Measurements from ENCODE around the gene INF2.

Gene INF2

DNA sequence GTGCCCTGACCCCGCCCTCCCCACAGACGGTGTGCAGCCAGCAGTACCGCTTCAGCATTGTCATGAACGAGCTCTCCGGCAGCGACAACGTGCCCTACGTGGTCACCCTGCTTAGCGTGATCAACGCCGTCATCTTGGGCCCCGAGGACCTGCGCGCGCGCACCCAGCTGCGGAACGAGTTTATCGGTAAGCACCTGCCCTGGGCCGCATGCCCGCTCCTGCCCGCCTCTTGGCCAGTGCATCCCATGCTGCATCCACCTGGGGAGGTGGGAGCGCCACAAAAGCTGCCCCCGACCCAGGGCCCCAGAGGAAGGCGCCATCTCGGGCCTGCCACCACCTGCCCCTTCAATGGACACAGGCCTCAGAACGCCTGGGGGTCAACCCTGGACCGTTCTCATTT is 13.9 kb downstream of the INF2 start:
- DNase-seq (ENCODE audit: low read depth): no peak

DNA sequence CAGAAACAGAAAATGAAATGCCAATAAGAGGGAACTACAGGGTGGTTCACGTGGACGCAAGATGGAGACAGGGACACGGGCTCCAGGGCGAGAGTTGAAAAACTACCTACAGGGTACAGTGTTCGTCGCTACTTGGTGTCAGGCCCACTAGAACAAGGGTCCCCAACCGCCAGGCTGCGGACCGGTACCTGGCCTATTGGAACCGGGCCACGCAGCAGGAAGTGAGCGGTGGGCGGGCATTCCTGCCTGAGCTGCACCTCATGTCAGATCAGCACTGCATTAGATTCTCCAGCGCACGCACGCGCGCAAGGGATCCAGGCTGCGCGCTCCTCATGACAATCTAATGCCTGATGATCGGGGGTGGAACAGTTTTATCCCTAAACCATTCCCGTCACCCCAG is 14.8 kb downstream of the INF2 start:
- DNase-seq (ENCODE audit: low read depth): no peak

DNA sequence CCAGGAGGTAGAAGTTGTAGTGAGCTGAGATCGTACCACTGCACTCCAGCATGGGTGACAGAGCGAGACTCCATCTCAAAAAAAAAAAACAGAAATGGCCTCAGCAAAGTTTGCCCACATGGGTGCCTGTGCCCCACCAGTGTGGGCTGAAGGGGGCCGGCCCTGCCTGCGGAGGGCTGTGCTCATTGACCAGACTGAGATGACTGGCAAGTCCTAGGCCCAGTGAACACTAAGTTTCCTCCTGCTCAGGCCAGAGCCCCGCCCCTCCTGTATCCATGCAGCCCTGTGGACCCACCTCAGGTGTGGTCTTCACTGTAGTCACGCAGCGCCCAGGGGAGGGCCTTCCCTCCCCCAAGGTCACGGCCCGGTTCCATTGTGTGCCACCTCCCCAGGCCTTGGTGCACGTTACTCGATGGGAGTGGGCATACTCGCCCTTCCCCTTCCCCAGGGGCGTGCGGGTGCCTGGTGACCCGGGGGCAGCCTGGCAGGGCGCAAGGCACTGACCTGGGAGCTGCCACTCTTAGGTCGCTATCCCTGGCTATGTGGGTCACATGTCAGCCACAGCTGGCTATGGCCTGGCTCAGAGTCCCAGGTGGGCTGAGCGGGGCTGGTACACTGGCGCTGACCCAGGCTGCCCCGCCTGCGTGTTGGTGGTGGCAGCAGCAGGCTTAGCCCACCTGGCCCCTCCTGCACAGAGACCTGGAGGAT is 16.1 kb downstream of the INF2 start:
- no peak for DNase-seq (ENCODE audit: low read depth)

DNA sequence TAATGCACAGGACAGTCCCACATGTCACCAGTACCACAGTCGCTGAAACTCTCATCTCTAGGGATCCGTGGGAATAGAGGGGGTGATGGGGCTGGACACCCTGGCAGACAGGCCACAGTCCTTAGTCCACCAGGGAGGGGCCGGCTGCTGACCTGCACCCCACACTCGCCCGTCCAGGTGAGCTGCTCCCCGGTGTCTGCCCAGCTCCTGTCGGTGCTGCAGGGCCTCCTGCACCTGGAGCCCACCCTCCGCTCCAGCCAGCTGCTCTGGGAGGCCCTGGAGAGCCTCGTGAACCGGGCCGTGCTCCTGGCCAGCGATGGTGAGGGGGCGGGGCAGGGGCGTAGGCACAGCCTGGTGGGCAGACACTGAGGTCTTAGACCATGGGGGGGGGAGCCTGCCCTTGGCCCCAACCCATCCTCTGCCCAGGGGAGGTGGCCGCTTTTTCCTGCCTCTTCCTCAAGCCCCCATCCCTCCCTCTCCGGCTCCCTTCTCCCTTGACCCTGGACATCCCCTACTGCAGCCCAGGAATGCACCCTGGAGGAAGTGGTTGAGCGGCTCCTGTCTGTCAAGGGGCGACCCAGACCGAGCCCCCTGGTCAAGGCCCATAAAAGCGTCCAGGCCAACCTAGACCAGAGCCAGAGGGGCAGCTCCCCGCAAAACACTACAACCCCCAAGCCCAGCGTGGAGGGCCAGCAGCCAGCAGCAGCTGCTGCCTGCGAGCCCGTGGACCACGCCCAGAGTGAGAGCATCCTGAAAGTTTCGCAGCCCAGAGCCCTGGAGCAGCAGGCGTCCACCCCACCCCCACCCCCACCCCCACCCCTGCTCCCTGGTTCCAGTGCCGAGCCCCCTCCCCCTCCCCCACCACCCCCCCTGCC is 17.6 kb downstream of the INF2 start:
- no peak for DNase-seq (ENCODE audit: low read depth)

DNA sequence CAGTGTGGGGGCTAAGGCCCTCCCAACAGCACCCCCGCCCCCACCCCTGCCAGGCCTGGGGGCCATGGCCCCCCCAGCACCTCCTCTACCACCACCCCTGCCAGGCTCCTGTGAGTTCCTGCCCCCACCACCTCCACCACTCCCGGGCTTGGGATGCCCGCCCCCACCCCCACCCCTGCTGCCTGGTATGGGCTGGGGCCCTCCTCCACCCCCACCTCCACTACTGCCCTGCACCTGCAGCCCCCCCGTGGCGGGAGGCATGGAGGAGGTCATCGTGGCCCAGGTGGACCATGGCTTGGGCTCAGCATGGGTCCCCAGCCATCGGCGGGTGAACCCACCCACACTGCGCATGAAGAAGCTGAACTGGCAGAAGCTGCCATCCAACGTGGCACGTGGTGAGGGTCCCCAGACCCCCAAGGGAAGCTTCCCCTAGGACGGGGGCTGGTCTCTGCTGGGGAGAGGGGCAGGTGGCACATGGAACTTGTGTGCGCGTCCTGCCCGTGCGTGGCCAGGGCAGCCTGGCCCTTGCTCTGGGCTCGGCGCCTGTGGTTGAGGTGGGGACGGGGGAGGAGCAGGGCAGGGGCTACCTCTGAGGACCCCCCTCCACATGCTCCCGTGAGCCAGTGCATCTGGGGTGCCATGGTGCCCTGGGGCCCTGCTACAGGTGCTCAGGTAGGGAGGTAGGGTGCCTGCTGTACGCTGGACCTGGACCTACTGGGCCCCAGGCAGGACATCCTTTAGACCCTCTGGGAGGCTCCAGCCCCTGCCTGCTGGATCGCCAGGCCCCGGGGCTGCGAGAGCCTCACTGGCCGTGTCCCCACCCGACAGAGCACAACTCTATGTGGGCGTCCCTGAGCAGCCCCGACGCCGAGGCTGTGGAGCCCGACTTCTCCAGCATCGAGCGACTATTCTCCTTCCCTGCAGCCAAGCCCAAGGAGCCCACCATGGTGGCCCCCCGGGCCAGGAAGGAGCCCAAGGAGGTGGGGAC is 18.5 kb downstream of the INF2 start:
- no peak for DNase-seq (ENCODE audit: low read depth)

DNA sequence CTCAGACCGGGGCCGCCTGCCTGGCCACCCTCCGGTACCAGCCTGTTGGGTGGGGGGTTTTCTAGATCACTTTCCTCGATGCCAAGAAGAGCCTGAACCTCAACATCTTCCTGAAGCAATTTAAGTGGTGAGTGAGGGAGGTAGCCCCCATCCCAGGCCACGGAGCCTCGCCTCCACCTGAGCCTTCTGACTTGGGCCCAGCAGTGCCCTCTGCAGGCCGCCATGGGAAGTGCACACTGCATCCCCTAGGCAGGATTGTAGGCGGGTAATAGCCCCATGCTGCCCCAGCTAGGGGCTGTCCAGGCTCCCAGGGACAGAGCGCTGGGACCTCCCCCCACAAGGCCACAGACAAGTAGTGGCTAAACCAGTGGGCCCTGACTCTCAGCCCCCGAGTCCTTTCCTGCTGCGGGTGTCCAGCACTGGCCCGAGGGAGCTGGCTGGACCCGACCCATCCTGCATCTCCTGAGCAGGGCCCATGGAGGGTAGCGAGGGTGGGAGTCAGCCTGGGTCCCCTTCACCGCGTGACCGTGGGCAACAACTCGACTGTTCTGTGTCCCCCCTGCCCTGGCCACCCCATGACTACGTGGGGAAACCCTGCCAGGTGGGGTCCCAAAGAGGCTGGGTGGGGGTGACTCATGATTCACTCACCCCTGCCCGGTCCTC is 19.3 kb downstream of the INF2 start:
- no peak for DNase-seq (ENCODE audit: low read depth)

DNA sequence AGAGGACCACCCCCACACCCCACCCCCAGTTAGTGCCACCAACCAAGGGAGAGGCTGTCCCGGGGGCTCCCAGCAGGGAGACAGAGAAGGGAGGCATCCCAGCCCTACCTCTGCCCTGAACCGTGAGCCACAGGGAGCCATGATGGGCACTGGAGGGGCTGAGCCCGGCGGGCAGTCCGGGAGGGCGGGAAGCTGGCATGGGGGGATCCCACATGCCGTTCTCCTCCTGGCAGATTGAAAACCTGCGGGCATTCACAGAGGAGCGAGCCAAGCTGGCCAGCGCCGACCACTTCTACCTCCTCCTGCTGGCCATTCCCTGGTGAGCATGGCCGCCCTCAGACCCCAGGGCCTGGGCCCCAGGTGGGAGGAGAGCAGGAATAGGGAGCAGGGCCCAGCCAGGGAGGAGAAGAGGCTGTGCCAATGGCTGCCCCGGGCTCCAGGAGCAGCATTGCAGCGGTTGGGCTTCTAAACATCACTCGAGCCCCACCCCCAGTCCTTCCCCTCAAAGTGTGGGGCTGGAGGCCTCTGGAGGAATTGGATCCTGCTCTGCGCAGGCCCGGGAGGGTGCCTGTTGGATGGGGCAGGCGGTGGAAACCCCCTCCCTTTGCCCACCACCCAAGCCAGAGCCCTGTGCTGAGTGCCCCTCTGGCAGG is 20.1 kb downstream of the INF2 start:
- no peak for DNase-seq (ENCODE audit: low read depth)

DNA sequence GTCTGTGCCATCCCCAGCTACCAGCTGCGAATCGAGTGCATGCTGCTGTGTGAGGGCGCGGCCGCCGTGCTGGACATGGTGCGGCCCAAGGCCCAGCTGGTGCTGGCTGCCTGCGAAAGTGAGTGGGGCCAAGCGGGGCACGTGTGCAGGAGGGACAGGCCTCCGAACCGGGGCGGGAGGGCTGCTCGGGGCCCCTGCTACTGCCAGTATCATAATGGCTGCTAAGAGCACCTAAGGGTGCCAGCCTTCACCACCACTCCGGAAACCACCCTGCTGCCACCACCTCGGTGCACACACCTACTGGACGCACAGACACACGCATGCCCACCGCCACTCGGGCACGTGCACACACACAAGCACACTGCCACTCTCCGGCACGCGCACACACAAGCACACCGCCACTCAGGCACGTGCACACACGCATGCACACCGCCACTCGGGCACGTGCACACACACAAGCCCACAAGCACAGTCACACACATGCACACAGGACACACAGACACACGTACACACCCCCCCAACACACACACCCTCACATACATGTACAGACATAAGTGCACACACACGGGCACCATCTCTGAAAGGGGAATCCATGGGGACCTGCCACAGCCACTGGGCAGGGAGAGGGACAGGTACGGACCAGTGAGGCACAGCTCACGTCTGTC is 20.8 kb downstream of the INF2 start:
- DNase-seq (ENCODE audit: low read depth): no peak

DNA sequence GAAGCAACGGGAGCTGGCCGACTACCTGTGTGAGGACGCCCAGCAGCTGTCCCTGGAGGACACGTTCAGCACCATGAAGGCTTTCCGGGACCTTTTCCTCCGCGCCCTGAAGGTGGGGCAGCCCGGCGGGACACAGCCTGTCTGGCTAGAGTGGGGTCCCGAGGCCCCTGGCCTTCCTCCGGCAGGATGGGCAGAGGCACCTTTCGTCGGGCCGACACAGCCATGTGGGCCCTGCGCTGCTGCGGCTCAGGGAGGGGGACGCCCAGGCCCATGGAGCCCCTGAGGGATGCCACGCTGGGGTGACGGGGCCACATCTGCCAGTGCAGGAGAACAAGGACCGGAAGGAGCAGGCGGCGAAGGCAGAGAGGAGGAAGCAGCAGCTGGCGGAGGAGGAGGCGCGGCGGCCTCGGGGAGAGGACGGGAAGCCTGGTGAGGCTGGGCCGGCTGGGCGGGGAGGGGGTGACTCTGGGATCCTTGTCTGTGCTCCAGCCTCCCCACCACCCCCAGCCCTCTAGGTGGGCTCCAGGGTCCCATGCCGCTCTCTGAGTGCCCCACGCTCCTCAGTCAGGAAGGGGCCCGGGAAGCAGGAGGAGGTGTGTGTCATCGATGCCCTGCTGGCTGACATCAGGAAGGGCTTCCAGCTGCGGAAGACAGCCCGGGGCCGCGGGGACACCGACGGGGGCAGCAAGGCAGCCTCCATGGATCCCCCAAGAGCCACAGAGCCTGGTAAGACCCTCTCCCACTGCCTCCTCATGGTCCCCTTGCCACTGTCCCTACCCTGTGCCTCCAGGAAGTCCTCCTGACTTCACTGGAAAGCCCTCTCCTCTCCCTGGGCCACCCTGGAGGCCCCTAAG is 23.7 kb downstream of the INF2 start:
- no peak for DNase-seq (ENCODE audit: low read depth)

DNA sequence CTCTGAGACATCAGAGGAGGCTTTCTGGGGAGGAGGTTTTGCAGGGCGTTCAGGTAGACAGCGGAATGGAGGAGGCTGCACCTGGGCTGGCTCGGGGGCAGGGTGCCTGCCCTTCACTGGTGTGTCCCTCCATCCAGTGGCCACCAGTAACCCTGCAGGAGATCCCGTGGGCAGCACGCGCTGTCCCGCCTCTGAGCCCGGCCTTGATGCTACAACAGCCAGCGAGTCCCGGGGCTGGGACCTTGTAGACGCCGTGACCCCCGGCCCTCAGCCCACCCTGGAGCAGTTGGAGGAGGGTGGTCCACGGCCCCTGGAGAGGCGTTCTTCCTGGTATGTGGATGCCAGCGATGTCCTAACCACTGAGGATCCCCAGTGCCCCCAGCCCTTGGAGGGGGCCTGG is 24.6 kb downstream of the INF2 start:
- no peak for DNase-seq (ENCODE audit: low read depth)

DNA sequence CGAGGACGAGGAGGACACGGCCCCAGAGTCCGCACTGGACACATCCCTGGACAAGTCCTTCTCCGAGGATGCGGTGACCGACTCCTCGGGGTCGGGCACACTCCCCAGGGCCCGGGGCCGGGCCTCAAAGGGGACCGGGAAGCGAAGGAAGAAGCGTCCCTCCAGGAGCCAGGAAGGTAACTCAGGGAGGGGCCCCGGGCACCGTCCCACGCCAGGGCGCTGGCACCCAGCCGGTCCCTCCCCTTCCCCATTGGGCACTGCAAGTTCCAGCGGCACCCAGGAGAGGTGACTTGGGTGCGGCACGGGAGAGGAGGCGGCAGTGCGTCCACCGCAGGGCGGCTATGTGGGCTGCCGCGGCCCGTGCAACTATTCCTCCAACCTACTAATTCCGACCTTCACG is 25.3 kb downstream of the INF2 start:
- DNase-seq (ENCODE audit: low read depth): no peak

DNA sequence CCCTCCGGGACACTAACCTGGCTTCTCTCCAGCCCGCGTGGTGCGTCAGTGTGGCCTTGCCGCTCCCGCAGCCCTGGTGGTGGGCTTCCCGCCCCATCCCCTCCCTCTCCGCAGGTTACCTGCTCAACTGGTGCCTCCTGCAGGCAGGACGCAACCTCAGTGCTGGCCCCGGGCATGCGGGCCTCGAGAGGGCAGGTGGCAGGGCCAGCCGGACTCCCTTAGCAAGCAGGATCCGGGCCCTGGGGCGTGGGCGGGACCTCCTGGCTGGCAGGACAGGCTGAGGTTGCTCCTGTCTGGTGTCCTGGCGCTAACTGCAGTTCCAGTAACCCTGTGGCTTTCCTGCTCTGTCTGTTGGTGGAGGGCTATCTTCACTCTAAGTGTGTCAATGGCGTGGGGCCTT is 26.0 kb downstream of the INF2 start:
- no peak for DNase-seq (ENCODE audit: low read depth)

DNA sequence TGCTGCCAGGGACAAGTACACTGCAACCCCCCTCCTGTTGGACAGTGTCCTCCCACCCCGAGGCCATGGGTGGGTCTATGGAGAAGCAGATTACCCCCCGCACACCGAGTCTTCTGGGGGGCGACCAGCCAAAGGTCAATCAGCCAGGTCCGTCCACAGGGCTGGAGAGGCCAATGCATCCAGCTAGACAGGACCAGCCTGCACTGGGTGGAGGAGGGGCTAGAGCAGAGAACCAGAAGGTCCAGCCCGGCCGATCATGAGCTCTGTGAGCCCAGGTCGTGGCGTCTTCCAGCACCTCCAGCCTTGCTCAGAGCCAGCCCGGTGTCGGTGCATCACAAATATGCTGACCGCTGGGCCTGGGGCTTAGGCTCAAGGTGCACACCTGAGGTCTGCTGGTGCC is 26.5 kb downstream of the INF2 start:
- DNase-seq (ENCODE audit: low read depth): no peak

DNA sequence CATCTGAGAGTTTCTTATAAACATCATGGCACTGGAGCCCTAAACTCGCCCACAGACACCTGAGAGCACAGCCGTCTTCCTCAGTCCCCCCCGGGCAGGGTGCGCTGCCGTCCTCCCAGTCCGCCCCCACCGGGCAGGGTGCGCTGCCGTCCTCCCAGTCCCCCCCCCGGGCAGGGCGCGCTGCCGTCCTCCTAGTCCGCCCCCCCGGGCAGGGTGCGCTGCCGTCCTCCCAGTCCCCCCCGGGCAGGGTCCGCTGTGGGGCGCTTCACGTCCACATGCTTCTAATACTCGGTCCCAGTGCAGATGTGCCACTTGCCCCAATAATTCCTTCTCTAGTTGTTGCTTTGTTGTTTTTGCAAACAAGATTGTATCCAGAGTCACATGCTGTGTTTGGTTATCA is 27.7 kb downstream of the INF2 start:
- DNase-seq (ENCODE audit: low read depth): no peak

DNA sequence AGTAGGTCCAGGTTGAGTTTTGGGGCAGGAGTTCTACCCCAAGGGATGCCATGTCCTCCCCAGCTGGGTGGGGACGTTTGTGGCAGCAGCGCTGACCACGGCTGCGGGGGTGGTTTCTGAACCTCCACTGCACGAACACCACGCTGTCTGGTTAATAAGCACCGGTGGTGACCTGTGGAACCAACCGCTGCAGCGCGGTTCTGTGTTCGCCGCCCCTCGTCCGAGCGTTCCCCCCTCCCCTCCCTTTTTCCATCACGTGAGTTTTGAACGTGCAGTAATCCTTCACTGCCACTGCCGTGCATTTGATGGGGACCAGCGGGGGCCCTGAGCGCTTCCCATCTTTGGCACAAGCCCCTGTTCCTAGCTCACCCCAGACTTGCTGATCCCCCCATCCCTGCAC is 28.2 kb downstream of the INF2 start:
- no peak for DNase-seq (ENCODE audit: low read depth)

DNA sequence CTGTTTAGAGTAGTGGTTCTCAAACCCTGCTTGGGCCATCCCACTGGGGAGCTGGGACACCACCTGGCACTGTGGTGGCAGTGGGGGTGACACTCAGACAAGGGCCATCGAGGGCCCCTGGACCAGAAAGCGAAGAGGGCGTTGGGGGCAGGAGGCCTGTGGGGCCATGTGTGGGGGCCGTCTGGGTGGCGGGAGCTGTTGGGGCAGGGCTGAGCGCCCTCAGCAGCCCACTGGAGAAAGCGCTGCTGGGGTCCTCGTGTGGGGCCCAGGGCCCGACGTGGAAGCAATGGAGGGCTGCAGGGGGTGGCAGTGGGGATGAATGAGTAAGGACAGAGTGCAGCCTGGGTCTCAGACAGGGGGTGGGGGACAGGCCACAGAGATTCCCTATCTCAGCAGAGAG is 28.7 kb downstream of the INF2 start:
- no peak for DNase-seq (ENCODE audit: low read depth)

DNA sequence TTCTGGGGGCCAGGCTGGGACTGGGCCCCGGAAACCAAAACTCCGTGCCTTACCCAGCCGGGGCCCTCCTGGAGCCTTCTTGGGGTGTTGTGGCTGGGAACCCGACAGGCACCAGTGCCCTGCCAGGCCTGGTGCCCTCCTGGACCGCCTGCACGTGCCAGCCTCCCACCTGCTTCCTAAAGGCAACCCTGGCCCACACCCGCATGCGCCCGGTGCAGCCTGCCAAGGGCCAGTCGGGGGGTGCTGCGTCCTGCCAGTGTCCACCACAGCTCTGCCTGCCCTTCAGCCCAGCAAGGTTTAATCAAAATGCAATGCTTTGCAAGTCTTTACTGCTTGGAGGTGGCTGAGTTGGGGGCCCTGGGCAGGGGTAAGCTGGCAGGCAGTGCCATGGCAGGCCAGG is 29.5 kb downstream of the INF2 start:
- no peak for DNase-seq (ENCODE audit: low read depth)

DNA sequence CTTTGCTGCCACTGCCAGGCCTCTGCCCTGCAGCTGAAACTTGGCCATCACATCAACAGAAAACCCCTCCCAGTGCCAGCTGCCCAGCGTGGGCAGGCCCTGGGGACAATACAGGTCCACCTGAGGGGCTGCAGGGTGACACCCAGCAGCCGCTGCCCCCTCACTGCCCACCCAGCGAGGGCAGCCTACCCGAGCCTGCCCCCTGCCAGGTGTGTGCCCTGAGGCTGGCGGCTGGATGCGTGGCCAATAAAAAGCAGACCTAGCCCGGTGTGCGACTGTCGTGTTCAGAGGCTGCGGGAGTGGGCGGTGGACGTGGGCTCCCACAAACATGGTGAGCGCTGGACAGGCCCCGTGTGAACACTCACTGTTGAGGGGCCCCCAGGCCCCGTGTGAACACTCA is 29.9 kb downstream of the INF2 start:
- DNase-seq (ENCODE audit: low read depth): no peak

DNA sequence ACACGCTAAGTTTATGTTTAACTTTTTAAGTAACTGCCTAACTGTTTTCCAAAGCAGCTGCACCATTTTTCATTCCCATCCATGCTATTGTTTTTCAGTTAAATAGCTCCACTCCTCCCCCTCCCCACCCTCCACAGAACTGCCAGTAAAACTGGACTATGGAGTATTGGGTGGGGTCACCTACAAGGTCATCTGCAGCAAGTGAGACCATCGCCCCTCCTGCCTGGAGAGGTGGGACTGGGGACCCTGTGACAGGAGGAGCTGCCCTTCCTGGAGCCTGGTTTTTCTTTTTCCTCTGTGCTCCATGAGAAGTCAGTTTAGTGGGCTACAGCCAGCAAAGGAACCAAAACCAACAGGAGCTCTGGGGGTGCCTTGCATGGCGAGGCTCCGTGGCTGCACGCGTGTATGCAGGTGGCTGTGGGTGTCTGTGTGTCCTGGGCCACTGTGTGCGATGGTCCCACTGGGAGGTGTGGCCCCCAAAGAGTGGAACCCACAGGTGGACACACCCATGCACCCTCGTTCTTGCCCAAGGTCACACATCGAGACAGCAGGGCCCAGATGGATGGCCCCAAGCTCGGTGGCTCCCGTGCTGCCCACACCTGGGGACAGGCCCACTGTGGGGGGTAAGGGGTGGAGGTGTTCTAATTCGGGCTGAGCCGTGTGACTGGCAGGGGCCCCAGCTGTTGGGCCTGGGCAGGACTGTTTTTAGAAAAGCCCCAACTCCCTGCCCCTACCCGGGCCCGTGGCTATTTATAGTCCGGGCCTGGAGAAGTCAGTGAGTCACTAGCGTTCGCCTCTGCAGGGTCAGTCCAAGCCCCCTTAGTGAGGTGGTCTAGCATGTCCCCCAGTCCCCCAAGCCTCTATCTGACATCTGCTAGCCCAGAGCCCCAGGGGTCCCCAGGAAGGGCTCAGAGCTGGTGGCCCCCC is 32.4 kb downstream of the INF2 start:
- no peak for DNase-seq (ENCODE audit: low read depth)
